GM10248 (cell line): Measurements from ENCODE around the gene RPL37.

Experiments
- CTCF ChIA-PET: fragments of 300-600 bp; sonication (Branson Sonifier 250); formaldehyde crosslinking; extraction: SDS; loops from one replicate; lab custom pipeline; 2021; ENCODE audit warnings: antibody characterized with exemption; lab: Yijun Ruan, JAX
- POLR2A ChIA-PET: fragments of 350-650 bp; sonication (Branson Sonifier 250); formaldehyde crosslinking; extraction: SDS; loops from one replicate; lab custom pipeline; 2020; ENCODE audit warnings: antibody characterized with exemption; lab: Yijun Ruan, JAX
- DNase-seq: peaks from one replicate; pipeline ENCODE4 v3.0.0; 2012; ENCODE audit errors: extremely low spot score
- TF ChIP-seq, protein P1 (sequence below): IDR thresholded peaks from 2 replicates; pipeline ENCODE4 v1.5.1; 2012; ENCODE audit warnings: mild to moderate bottlenecking, low read depth; ENCODE audit errors: extremely low read depth, missing control alignments, control extremely low read depth

RPL37 gene

DNA sequence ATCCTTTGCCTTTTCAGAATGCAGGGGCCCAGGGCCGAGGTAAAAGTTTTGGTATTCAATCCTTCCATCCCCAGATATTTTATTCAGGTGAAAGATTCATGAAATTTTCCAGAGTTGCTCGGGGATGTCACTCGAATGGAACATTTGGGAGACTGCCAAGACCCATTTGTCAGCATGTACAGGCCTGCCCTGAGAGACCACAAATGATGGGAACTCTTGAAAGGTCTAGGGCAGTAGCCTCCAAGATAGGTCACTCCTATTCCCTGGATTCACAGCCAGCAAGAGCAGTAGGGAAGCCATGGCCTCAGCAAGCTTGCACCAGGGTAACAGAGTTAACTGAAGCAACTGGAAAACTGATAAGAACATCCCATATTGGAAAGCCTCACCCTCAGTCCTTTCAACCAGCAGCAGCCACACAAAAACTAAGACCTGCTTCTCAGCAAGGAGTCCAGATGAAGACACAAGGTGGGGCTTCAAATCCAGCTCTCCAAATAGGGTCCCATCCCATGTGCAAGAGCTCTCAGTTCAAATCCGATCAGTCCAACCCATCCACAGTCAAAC lies 18.7 kb upstream of the RPL37 start:
- TF ChIP-seq, protein P1, sequence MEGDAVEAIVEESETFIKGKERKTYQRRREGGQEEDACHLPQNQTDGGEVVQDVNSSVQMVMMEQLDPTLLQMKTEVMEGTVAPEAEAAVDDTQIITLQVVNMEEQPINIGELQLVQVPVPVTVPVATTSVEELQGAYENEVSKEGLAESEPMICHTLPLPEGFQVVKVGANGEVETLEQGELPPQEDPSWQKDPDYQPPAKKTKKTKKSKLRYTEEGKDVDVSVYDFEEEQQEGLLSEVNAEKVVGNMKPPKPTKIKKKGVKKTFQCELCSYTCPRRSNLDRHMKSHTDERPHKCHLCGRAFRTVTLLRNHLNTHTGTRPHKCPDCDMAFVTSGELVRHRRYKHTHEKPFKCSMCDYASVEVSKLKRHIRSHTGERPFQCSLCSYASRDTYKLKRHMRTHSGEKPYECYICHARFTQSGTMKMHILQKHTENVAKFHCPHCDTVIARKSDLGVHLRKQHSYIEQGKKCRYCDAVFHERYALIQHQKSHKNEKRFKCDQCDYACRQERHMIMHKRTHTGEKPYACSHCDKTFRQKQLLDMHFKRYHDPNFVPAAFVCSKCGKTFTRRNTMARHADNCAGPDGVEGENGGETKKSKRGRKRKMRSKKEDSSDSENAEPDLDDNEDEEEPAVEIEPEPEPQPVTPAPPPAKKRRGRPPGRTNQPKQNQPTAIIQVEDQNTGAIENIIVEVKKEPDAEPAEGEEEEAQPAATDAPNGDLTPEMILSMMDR = no peak
- CTCF ChIA-PET = no interaction called here
- no peak for DNase-seq
- POLR2A ChIA-PET = no interaction called here

DNA sequence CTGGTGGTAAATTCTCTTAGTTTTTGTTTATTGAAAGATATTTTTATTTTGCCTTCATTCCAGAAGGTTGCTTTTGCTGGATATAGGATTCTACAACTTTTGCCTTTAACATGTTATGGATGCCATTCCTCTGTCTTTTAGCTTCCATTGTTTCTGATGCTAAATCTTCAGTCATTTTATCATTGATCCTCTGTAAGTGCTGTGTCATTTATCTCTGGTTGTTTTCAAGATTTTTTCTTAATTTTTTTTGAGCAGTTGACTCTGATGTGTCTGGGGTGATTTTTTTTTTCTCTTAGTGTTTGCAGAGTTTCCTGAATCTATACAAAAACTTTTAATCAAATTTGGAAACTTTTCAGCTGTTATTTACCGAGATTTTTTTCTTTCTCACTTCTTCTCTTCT lies 12.5 kb upstream of the RPL37 start:
- DNase-seq = no peak
- TF ChIP-seq, protein P1 = no peak

DNA sequence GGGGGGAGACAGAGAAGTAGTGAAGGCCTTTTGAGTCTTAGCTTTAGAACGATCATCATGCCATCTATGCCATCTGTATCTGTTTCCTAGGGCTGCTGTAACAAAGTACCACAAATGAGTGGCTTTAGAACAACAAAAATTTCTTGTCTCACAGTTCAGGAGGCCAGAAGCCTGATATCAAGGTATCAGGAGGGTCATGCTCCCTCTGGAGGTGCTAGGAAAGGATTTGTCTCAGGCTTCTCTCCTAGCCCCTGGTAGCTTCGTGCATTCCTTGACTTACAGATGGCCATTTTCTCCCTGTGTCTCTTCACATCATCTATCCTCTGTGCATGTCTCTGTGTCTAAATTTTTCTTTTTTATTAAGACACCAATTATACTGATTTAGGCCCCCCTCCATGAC lies 11.3 kb upstream of the RPL37 start:
- TF ChIP-seq, protein P1 = no peak
- ChIA-PET POLR2A (no interaction called here), CTCF (no interaction called here)
- no peak for DNase-seq

More for the DNA sequence above, 12.5 kb upstream of the RPL37 start:
- CTCF ChIA-PET = no interaction called here
- POLR2A ChIA-PET = no interaction called here

DNA sequence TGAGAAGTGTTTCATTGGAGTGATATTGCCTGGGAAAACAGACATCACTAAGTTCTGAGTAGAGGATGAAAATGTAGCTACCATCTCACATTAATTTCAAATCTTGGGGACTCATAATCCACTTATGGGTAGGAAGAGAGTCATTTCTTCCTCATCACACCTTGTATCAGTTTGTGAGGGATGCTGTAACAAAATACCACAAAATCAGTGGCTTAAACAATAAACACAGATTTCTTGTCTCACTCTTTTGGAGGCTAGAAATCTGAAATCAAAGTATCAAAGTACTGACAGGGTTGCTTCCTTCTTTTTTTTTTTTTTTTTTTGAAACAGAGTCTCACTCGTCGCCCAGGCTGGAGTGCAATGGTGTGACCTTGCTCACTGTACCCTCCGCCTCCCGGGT lies 9.5 kb upstream of the RPL37 start:
- TF ChIP-seq, protein P1 = no peak
- POLR2A ChIA-PET = interaction anchor here (0.6 kb wide), 1 partner anchor 46 kb away, joined by 7 read pairs; the partner anchor contains the start of gene PRKAA1
- DNase-seq = no peak
- CTCF ChIA-PET = no interaction called here

DNA sequence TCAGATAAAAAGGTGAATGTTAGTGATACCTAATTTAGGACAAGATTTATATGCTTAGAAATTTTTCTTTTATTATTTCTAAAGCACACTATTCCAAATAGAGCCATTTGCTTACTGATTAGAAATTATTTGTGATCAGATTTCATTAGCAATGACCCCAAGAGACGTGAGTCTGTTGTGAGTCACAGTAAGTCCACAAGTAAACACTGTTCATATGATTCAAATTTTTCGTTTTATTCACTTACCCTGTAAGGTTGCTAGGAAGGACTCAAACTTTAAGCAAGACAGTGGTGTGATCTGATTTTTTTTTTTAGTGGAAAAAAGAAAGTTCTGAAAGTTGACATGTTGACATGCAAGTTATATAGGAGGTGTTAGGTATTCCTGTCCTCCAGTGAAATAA lies 7.3 kb upstream of the RPL37 start:
- TF ChIP-seq, protein P1 = no peak
- DNase-seq = no peak
- ChIA-PET POLR2A (no interaction called here), CTCF (interaction anchor here (1.0 to 1.2 kb wide), 4 partner anchors 9 to 36 kb away, joined by 3 read pairs; no protein-coding TSS in a partner anchor)

DNA sequence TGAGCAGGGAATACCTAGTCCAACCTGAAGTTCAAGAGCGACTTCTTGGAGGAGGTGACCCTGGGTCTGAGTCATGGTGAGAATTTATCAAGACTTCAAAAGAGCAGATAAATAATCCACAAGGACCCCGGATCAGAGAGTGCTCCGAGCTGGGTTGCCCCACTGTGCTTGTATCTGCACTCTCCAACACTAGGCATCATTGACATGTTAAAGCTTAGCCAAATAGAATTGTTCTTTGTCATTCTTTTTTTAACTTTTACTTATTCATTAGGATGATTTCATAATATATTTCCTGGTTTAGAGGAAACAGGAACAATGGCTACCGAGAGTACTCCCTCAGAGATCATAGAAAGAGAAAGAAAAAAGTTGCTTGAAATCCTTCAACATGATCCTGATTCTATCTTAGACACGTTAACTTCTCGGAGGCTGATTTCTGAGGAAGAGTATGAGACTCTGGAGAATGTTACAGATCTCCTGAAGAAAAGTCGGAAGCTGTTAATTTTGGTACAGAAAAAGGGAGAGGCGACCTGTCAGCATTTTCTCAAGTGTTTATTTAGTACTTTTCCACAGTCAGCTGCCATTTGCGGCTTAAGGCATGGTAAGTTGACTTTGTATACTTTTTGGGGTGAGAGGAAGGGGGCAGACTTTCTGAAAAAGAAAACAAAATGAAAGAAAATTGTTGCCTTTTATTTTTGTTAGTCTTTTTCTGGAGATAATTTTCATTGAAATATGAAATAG lies 6.2 kb upstream of the RPL37 start, which contains the start of gene CARD6:
CARD6 (plus strand) TSS at position 300 of the 738 bp plus-strand sequence; CDS start at position 316, 16 bp downstream.
- DNase-seq = peak; percentile 28
- POLR2A ChIA-PET = no interaction called here
- CTCF ChIA-PET = interaction anchor here (1.0 to 1.3 kb wide), 3 partner anchors 14 to 38 kb away, joined by 3 to 4 read pairs (median 3); no protein-coding TSS in a partner anchor
- TF ChIP-seq, protein P1 = no peak
